Hepatocyte (in vitro differentiated cells): Measurements from ENCODE around the gene FSHR.

Experiments used
- CTCF ChIP-seq: fragments of 200-600 bp; sonication (generic); IDR thresholded peaks from 2 replicates; pipeline ENCODE4 v1.5.1; 2016; ENCODE audit warnings: antibody characterized with exemption, mild to moderate bottlenecking; ENCODE audit not compliant: poor library complexity
- EZH2 ChIP-seq: fragments of 200-600 bp; sonication (generic); IDR thresholded peaks from 2 replicates; pipeline ENCODE4 v1.6.1; 2016; ENCODE audit warnings: antibody characterized with exemption, mild to moderate bottlenecking, borderline replicate concordance
- EZH2phosphoT487 ChIP-seq: fragments of 200-600 bp; sonication (generic); IDR thresholded peaks from one replicate; pipeline ENCODE4 v1.6.1; 2018; ENCODE audit warnings: antibody characterized with exemption, mild to moderate bottlenecking, low read depth, moderate library complexity; ENCODE audit not compliant: unreplicated experiment, severe bottlenecking

GRCh38 chr2:48914477-48915089, 239.7 kb downstream of the FSHR start:
- TF ChIP-seq CTCF, result no peak
- no peak for TF ChIP-seq EZH2phosphoT487
- no peak for TF ChIP-seq EZH2
